ENCODE measurements around the gene MSX2.

DNA sequence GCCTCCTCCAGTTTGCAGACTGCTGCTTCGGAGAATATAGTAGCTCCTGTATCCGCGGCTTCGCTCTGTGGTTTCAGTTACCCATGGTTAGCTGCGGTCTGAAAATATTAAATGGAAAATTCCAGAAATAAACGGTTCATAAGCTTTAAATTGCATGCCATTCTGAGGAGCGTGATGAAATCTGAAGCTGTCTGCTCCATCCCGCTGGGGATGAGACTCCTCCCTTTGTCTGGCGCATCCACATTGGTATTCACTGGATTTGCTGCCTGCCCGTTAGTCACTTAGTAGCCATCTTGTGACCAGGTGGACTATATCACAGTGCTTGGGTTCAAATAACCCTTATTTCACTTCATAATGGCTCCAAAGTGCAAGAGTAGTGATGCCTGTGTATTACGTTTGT lies 36.3 kb downstream of the MSX2 start:
- TF ChIP-seq POLR2AphosphoS5 (IDR thresholded peaks at IDR 0.05; ENCODE audit: borderline replicate concordance, low read depth, low read length): no peak
- TF ChIP-seq EZH2 (IDR thresholded peaks at IDR 0.05): no peak
- no peak for TF ChIP-seq FOXP2 (optimal IDR thresholded peaks at IDR 0.05; ENCODE audit: control extremely low read depth, extremely low read length, insufficient read depth)
